Lower leg skin (tissue), 3 donors: ENCODE results near the gene CFLAR.

Experiments
- CTCF ChIP-seq, 3 donors: fragments of 450-650 bp; IDR thresholded peaks; one replicate each; pipeline ENCODE4 v1.5.1; 2016; ENCODE audit warnings: antibody characterized with exemption in 3 of 3, mild to moderate bottlenecking in 3 of 3, moderate library complexity in 2 of 3
- POLR2A ChIP-seq, 2 donors: fragments of 450-650 bp; IDR thresholded peaks; one replicate each; pipeline ENCODE4 v1.6.1; 2016 to 2017; ENCODE audit warnings: antibody characterized with exemption in 2 of 2, mild to moderate bottlenecking in 1 of 2, moderate library complexity in 1 of 2

GRCh38 chr2:201167546-201167945, 51.6 kb downstream of the CFLAR start:
- TF ChIP-seq CTCF (IDR thresholded peaks at IDR 0.05) (no peak), POLR2A (IDR thresholded peaks at IDR 0.05) (no peak)
